Measurements from ENCODE around the gene VCL.

- TF ChIP-seq POLR2AphosphoS5 (IDR thresholded peaks at IDR 0.05; ENCODE audit: low read depth, low read length) (no peak), JUND (IDR thresholded peaks at IDR 0.05) (no peak), MXI1 (IDR thresholded peaks at IDR 0.05; ENCODE audit: low read depth, low read length) (no peak)
- TF ChIP-seq, protein P1, sequence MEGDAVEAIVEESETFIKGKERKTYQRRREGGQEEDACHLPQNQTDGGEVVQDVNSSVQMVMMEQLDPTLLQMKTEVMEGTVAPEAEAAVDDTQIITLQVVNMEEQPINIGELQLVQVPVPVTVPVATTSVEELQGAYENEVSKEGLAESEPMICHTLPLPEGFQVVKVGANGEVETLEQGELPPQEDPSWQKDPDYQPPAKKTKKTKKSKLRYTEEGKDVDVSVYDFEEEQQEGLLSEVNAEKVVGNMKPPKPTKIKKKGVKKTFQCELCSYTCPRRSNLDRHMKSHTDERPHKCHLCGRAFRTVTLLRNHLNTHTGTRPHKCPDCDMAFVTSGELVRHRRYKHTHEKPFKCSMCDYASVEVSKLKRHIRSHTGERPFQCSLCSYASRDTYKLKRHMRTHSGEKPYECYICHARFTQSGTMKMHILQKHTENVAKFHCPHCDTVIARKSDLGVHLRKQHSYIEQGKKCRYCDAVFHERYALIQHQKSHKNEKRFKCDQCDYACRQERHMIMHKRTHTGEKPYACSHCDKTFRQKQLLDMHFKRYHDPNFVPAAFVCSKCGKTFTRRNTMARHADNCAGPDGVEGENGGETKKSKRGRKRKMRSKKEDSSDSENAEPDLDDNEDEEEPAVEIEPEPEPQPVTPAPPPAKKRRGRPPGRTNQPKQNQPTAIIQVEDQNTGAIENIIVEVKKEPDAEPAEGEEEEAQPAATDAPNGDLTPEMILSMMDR (IDR thresholded peaks at IDR 0.05) = no peak
Observed at GRCh38 chr10:74167443-74167842, 169.5 kb downstream of the VCL start.

All from SK-N-SH (cell line).